LNCAP (cell line): ENCODE measurements around the gene SPSB2.

Experiments
- TF ChIP-seq, protein P1 (sequence below): fragments of 450-650 bp; IDR thresholded peaks from 2 replicates; pipeline ENCODE4 v1.5.1; 2017; ENCODE audit warnings: mild to moderate bottlenecking

SPSB2 gene, protein sequence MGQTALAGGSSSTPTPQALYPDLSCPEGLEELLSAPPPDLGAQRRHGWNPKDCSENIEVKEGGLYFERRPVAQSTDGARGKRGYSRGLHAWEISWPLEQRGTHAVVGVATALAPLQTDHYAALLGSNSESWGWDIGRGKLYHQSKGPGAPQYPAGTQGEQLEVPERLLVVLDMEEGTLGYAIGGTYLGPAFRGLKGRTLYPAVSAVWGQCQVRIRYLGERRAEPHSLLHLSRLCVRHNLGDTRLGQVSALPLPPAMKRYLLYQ

DNA sequence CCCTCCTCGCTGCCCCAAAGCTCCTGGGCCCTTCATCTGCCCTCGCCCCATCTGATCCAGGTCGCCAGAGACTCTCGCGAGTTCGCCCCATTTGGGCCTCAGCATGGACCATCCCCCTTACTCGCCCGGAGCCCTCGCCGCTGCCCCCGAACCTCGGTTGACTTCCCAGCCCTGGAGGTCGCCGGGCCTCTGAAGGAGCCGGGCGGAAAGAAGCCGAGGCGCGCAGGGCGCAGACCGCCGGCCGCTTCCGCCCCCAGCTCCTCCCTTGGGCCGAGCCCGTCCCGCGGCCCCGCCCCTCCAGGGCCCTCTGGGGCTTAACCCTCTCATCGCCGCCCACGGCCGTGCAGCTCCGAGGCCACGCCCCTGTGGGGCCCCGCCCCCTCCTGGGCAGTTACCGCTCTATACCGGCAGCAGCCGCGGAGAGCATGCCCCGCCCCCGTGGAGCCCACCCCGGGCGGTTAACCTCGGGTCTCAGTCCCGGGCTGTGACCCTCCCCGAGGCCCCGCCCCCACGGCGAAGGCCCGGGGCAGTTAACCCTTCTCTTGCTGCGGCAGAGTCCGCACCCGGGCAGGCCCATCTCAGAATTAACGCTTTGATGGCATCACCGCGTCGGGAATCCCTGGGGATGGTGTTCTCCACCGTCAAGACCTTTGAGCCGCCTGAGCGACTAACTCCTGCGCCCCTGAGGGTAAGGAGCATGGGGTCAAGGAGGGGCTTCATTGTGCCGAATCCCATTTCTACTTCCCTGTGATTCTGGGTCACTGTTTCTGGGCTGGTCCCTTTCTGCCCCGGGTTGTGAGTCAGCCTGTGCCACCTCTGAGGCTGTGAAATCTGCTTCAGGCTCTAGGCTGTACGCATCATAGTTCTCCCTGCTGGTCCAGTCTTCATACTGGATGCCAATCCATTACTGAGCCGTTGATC, at the start of gene SPSB2:
Gene SPSB2, minus strand, starts transcription at position 210 of the 921 bp plus-strand sequence. CDS start 402 bp downstream, outside the sequence.
- TF ChIP-seq, protein P1, sequence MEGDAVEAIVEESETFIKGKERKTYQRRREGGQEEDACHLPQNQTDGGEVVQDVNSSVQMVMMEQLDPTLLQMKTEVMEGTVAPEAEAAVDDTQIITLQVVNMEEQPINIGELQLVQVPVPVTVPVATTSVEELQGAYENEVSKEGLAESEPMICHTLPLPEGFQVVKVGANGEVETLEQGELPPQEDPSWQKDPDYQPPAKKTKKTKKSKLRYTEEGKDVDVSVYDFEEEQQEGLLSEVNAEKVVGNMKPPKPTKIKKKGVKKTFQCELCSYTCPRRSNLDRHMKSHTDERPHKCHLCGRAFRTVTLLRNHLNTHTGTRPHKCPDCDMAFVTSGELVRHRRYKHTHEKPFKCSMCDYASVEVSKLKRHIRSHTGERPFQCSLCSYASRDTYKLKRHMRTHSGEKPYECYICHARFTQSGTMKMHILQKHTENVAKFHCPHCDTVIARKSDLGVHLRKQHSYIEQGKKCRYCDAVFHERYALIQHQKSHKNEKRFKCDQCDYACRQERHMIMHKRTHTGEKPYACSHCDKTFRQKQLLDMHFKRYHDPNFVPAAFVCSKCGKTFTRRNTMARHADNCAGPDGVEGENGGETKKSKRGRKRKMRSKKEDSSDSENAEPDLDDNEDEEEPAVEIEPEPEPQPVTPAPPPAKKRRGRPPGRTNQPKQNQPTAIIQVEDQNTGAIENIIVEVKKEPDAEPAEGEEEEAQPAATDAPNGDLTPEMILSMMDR = no peak

DNA sequence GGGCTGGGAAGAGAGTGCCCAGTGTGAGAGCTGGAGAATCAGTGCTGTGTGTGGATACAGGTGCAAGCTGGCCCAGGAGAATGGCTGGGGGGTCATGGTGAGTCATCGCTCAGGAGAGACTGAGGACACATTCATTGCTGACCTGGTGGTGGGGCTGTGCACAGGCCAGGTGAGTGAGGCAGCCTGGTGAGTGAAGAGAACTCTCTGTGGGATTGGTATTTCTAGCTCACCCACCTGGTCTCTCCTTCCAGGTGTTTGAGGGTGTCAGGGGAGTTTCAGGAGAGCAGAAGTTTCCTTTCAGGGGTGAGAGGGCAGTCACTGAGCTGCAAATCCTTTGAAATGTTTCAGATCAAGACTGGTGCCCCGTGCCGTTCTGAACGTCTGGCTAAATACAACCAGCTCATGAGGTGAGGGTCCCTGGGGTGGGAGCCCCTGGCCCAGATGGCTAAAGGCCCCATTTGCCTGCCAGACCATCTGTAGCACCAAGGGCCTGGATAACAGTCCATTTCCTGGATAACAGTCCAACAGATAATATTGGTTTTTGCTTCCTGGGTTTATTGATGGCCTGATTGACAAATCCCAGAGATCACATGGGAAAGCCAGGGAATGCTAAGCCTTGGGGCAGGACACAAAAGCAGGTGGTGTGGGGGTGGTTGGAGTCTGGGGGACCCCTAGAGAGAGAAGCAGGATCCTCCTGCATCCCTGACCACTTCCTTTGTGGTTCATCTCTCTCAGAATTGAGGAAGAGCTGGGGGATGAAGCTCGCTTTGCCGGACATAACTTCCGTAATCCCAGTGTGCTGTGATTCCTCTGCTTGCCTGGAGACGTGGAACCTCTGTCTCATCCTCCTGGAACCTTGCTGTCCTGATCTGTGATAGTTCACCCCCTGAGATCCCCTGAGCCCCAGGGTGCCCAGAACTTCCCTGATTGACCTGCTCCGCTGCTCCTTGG, 49.2 kb upstream of the SPSB2 start:
- TF ChIP-seq, protein P1 = no peak

DNA sequence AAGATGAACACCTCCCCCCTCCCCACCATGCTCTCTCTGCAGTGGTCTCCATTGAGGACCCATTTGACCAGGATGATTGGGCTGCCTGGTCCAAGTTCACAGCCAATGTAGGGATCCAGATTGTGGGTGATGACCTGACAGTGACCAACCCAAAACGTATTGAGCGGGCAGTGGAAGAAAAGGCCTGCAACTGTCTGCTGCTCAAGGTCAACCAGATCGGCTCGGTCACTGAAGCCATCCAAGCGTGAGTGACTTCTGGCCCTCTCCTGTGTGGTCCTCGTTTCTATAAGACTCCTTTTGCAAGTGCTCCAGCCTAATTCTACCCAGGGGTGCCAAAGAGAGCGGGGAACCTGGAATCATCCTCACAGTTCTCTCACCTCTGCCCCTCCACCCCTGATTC, 48.4 kb upstream of the SPSB2 start:
- TF ChIP-seq, protein P1 = no peak

DNA sequence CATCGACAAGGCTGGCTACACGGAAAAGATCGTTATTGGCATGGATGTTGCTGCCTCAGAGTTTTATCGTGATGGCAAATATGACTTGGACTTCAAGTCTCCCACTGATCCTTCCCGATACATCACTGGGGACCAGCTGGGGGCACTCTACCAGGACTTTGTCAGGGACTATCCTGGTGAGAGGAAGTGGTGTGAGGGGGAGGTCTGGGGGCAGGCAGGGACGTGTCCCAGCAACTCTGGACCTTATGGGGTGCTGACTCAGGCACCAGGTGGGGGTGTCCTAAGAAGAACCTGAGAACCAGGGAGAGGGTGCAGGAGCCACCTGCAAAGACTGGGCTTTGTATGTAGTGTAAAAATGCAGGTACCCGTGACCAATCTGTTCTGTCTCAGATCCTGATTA, 46.5 kb upstream of the SPSB2 start:
- TF ChIP-seq, protein P1 = no peak

DNA sequence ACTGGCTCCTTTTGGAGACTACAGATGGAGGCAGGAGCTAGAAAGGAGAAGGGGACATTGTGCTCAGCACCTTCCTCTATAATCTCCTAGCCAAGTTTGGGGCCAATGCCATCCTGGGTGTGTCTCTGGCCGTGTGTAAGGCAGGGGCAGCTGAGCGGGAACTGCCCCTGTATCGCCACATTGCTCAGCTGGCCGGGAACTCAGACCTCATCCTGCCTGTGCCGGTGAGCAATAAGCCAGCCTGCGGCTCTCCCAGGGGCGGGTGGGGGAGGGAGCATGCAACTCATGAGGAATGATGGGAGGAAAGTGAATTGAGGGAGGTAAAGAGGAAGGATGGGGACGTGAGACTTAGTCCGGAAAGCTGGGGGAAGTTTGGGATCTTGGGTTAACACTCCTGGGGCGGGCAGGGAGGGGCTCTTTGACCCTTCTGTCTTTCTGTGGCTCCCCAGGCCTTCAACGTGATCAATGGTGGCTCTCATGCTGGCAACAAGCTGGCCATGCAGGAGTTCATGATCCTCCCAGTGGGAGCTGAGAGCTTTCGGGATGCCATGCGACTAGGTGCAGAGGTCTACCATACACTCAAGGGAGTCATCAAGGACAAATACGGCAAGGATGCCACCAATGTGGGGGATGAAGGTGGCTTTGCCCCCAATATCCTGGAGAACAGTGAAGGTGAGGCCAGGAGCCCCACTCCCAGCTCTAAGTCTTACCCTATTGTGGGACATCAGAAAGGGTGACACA, 44.6 kb upstream of the SPSB2 start:
- TF ChIP-seq, protein P1 = no peak

DNA sequence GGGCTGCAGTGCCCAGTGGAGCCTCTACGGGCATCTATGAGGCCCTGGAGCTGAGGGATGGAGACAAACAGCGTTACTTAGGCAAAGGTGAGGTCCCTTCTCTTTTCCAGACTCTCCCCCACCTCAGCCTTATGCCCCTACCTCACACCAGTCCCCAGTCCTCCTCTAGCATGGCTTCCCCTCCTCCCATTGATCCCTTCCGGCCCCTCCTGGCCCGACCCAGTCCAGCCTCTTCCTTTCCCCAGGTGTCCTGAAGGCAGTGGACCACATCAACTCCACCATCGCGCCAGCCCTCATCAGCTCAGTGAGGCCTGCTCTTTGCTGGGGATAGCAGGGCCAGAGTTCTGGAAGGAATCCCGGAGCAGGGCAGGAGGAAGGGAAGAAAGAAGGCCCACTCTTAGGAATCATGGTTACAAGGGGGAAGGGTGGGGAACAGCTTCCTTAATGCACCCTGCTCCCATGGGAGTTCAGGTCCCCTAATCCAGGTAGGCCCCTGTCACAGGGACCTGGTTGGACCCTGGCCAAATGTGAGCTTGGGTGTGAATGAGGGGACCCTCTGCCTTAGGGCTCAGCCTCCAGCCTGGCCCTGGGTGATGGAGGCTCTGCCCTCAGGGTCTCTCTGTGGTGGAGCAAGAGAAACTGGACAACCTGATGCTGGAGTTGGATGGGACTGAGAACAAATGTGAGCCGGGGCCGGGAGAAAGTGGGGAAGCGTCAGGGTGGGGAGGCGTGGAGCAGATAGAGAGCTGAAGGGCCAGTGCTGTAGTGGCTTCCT, 43.5 kb upstream of the SPSB2 start:
- TF ChIP-seq, protein P1 = no peak
